ENCODE results near the gene RUFY4.

RUFY4 gene, protein sequence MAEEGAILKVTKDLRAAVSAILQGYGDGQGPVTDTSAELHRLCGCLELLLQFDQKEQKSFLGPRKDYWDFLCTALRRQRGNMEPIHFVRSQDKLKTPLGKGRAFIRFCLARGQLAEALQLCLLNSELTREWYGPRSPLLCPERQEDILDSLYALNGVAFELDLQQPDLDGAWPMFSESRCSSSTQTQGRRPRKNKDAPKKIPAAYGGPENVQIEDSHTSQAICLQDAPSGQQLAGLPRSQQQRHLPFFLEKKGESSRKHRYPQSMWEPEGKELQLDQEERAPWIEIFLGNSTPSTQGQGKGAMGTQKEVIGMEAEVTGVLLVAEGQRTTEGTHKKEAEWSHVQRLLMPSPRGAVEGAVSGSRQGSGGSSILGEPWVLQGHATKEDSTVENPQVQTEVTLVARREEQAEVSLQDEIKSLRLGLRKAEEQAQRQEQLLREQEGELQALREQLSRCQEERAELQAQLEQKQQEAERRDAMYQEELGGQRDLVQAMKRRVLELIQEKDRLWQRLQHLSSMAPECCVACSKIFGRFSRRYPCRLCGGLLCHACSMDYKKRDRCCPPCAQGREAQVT

DNA sequence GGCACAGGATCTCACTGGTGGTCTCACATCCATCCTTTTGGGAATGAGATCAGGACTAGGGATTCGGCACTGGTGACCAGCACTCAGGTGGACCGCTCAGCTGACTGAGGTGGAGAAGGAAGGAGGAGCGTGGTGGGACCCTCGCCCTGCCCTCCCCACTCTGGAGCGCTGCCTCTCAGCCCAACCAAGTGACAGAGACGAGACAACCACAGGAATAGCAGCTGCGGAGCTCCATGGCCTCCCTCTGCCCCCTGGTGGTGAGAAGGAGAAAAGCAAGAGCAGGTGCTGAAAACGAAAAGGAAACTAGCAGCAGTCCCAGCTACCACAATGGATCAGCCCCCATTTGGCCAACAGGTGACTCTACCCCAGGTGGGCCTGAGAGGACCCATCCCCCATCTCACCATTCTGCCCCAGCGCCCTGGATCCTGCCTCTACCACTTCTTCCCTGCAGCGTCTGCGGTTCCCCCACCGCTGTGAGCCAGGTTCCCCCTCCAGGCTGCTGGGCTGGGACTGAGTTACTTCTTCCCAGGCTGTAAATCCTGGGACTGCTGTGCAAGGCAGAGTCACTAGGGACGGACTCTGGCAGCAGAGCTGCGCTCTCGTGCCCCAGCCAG, at the start of gene RUFY4:
Gene RUFY4, plus strand, starts transcription at position 533 of the 614 bp plus-strand sequence. CDS start 1,353 bp downstream, outside the sequence.
- peak; percentile 32 to 42 for DNase-seq (ENCODE audit: low read depth in 2 of 2, low spot score in 1 of 2)

DNA sequence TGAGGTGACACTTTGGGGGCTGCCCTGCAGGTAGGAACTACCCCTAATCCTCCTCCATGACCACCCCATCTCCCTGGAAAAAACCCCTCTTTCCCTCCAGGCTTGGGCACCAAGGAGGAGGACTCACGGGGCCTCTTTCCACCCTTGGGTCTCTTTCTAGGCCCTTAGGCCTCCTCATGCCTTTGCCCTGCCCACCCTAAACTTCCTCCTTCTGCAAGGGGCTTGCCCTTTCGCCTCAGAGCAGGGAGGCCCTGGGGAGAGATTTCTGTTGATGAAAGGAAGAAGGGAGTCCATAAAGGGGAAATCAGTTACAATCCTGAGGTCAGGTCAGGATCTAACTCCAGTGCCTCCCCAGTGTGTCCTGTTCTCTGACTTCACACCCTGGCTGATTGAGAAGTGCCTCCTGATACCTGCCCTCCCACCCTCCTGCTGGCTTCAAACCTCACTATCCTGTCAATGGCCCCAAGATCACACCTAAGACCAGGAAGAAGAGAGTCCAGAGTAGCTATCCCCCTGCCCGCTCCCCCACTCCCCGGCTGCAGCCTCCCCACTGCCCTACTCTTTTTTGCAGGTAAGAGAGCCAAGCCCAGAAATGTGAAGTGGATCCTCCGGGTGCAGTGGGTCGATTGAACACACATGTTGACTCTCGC, 49.5 kb upstream of the RUFY4 start:
- DNase-seq (ENCODE audit: low read depth in 2 of 2, low spot score in 1 of 2), result no peak

GRCh38 chr2:218020281-218020680, 48.8 kb upstream of the RUFY4 start:
- no peak for DNase-seq (ENCODE audit: low read depth in 2 of 2, low spot score in 1 of 2)

GRCh38 chr2:218020966-218021535, 48.0 kb upstream of the RUFY4 start:
- DNase-seq (ENCODE audit: low read depth in 2 of 2, low spot score in 1 of 2), result no peak

DNA sequence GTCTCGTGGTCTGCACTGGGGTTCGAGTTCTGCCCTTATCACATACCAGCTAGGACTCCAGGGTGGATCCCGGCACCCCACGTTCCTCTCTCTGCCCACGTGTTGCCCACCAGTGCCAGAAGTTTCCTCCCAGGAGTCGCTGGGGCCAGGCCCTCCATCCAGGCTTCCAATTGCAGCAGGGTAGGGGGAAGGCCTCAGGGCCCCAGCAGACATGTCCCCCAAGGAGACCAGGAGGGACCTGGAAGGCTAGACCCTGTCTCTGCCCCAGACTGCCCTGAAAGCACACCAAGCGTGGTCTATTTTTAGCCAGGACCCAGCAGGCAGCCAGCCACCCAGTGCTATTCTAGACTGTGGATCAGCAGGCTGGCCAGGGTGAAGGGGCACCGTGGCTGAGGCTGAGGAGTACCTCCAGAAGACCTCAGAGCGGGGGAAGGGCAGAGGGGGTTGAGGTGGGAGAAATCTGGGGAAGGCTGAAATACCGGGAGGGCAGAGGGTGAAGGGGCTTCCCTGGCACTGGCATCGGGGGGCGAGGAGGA, 47.4 kb upstream of the RUFY4 start:
- no peak for DNase-seq (ENCODE audit: low read depth in 2 of 2, low spot score in 1 of 2)

GRCh38 chr2:218022131-218022850, 46.8 kb upstream of the RUFY4 start:
- DNase-seq (ENCODE audit: low read depth in 2 of 2, low spot score in 1 of 2), result no peak

DNA sequence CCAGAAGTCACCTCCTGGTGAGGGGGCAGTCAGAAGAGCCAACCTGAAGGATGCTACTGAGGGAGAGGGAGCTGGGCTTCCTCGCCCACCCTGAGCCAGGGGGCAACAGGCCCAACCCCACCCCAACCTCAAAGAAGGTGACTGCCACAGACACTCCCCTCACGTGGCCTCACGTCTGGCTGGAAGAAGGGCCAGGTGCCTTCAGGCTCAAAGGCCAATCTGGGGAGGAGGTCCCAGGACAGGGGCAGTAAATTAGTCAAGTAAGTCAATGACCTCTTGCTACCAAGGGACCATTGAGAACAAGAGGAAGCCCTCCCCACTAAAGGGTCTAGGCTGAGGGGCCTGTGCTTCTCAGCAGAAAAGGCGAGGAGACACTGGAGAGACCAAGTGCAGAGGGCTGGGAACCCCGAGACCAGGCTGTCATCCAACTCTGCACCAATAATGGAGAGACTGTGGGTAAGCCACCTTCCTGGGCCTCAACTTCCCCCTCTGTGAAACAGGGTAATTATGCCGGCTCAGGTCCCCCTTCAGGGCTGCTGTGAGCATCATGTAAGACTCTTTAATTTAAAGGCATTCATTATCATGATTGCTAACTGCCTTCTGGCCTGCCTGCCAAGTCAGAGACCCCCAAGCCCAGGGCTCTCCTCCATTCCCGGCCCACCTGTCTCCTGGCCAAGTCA, 46.1 kb upstream of the RUFY4 start:
- no peak for DNase-seq (ENCODE audit: low read depth in 2 of 2, low spot score in 1 of 2)

- DNase-seq (ENCODE audit: low read depth in 2 of 2, low spot score in 1 of 2), result no peak
These were observed 45.4 kb upstream of the RUFY4 start for GRCh38 chr2:218023636-218024035.

- no peak for DNase-seq (ENCODE audit: low read depth in 2 of 2, low spot score in 1 of 2)
These were observed 44.7 kb upstream of the RUFY4 start for GRCh38 chr2:218024336-218024735.

GRCh38 chr2:218024871-218025270, 44.2 kb upstream of the RUFY4 start:
- no peak for DNase-seq (ENCODE audit: low read depth in 2 of 2, low spot score in 1 of 2)

GRCh38 chr2:218026244-218026643, 42.8 kb upstream of the RUFY4 start:
- DNase-seq (ENCODE audit: low read depth in 2 of 2, low spot score in 1 of 2), result no peak

- DNase-seq (ENCODE audit: low read depth in 2 of 2, low spot score in 1 of 2), result no peak
These were observed 42.2 kb upstream of the RUFY4 start for GRCh38 chr2:218026676-218027425.

DNA sequence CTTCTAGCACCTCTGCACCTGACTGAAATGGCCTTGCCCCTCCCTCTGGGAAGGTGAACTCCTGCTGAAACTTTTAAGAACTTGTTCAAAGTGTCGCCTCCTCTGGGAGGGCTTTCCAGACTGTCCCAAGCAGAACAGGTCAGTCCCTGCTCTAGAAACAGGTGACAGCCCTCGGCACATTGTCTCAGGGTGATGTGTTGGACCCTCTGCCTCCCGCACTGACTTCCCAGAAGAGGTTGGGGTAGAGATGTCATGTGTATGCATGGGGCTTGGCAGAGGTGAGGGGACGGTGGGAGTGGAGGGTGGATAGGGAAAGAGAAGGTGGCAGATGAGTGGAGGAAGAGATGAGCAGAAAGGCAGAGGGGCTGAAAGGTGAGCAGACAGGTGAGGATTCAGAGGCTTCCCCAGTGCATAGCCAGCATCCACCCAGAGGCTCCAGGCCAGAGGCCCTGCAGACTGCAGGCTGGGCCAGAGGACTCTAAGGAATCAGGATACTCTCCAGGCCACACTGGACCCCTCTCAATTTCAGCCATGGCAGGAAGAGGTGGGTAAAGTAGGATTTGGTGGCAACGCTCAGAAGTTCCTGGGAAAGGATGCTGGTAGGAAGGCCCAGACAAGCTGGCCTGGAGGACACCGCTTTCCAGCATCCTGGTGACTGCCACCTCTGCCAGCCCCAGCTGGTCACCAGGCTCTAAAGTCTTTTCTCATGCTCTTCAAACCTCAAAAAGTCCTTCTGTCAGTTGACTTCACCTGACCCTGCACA, 41.4 kb upstream of the RUFY4 start:
- DNase-seq (ENCODE audit: low read depth in 2 of 2, low spot score in 1 of 2), result no peak

DNA sequence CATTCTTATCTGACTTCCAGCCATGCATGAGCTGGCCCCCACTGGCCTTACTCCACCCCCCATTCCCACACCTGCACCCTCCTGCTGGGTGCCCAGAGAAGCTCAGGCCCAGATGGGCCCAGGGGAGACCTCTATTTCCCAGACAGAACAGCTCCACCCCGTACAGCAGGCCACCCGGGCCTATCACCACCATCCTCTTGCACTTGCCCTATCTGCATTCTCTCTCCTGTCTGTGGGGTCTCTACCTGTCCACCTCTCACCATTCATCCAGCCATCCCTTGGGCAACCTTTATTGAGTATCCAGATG, 40.9 kb upstream of the RUFY4 start:
- no peak for DNase-seq (ENCODE audit: low read depth in 2 of 2, low spot score in 1 of 2)

DNA sequence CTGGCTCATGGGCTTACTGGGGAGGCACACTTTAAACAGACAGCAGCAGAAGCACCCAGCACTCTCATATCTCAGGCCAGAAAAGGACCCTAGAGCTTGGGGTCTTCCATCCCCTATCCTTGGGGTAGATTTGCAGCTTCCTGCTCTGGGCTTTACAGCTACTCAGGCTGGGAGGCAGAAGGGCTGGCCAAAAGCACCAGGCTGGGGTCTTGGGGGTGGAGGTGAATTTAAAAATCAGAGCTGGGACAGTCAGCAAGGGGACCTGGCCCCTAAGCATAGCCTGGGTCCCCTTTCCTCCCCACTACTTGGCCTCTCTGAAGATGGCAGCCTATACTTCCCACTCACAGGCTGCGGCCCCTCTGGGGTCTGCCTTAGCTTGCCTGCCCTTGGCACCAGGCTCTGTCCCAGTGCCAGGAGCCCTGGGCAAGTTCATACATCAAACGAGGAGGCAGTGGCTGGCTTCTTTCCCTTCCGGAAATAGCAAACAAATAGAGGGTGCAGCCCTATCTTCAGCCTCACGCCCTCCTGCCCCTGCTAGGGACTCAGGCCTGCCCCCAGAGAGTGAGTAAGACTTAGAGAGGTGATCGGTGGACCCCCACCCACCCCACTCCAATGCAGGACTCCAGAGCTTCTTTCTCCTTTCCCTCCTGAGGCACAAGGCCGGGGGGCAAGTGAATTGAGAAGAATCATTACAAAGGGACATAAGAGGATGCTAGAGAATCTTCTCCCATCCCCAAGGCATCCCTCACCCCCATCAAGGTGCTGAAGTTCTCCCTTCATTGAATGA, 40.3 kb upstream of the RUFY4 start:
- DNase-seq (ENCODE audit: low read depth in 2 of 2, low spot score in 1 of 2), result no peak

DNA sequence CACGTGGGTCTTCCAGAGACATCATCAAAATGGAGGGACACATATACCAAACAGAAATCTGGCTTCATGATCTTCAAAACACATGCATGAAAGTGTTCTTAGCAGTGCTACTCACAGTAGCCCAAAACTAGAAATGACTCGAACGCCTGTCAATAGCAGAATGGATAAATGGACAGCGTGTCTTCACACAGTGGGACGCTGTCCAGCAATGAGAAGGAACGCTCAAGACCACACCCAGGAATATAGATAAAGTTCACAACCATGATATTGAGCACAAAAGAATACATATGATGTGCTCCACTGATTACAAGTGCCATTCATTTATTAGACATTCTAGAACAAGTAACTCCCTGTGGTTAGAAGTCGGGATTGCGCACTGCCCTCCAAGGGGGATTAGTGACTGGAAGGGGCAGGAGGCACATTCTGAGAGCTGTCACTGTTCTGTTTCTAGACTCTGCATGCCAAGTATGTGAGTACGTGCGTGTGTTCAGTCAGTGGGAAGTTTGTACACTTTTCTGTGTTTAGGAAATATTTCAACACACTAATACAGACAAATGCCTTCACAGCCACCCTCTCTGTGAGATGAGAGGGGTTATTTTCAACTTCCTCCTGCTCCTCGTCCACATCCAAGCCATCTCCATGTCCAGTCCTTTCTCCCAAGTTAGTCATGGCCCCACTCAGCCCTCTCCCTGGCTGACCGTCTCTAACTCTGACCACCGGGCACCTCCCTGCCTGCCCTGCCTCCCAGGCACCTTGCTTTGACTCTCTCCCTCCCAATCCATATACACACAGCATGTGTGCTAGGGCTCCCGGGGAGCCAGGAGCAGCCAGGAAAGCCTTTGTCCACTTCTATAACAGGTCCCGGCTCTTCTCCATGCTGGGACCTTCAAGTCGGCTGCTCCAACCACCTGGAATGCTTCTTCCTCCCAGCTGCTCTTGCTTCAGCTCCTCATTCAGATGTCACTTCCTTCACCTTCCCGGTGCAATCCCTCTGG, 39.4 kb upstream of the RUFY4 start:
- no peak for DNase-seq (ENCODE audit: low read depth in 2 of 2, low spot score in 1 of 2)

All from stimulated activated CD8-positive, alpha-beta memory T cell treated with anti-CD3 and anti-CD28 coated beads, Interleukin-4, amount 100 ng/mL, for 1 hour (primary cell).